GM18526 (cell line): Measurements from ENCODE around the gene ZNF487.

Experiments used
- POLR2A ChIP-seq: IDR thresholded peaks from 3 replicates; pipeline ENCODE4 v1.6.1; 2011; ENCODE audit not compliant: insufficient read length; ENCODE audit errors: extremely low read depth

The ZNF487 gene

DNA sequence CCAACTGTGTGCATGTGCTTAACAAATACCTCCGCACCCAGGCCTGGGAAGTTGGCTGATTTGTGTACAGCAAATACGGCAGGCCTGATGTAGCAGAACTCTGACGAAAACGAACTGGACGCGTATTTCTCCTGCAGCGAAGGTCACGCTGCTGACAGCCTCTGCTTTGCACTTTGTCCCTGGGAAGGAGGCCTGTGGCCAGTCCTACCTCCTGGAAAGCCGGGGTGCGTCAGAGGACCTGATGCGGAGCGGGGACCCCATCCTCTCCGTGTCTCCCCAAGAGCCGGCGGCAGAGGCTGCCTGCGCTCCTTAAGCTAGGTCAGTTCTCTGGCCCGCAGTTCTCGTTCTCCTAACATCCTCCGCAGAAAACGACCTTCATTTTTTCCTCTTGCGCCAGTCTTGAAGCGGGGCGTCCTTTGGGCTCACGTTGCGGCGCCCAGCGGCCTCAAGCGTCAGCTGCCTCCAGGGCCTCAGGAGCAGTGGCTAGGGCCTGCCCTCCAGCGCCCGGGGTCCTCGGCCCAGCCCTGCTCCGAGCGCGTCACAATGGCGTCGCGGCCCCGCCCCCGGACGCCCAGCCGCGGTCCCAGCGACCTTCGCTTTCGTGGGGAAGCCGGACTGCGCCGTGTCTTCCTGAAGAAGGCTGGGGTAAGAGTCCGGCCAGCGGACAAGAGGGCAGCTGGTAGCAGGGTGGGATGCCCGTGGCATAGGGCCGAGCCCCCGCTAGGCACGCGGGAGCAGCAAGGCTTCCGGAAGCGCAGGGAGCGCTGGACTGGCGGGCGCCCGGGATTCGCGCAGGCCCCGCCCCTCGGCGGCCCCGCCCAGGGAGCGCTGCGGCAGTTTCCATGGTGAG is at the start of gene ZNF487:
Gene ZNF487, plus strand, starts transcription at position 821 of the 850 bp plus-strand sequence. CDS start 38,703 bp downstream, outside the sequence.
- TF ChIP-seq POLR2A: peak; percentile 66

DNA sequence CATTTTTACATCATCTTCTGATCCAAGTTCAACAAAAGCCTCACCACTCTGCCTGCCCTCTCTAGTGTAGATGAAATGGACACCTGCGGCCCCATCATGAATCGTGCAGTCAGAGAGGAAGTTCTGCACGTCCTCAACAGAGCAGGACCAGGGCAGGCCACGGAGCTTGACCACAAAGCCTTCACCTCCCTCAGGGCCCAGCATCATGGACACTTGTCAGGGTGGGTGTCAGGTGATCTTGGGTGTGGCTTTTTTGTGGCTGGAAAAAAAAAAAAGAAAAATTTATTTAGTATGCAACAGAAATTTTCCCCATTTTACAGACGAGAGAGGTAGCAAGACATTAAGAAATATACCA is 49.3 kb upstream of the ZNF487 start:
- no peak for TF ChIP-seq POLR2A

DNA sequence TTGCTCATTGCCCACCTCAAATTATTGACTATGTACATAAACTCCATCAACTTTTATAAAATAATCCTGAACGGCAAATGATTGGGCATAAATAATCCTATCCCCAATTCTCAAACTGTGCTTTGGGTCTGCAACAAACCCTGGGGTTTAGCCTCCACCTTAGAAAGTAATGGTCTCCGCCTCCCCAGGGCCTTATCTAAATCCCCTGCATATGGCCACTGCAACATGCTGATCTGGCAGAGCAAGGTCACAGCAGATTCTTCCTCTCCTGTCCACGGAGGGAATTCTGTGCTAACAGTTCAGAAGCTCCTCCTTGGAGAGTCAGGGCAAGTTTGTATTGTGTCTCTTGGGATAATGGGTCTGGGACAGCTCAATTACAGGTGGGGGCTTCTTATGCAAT is 47.0 kb upstream of the ZNF487 start:
- no peak for TF ChIP-seq POLR2A

DNA sequence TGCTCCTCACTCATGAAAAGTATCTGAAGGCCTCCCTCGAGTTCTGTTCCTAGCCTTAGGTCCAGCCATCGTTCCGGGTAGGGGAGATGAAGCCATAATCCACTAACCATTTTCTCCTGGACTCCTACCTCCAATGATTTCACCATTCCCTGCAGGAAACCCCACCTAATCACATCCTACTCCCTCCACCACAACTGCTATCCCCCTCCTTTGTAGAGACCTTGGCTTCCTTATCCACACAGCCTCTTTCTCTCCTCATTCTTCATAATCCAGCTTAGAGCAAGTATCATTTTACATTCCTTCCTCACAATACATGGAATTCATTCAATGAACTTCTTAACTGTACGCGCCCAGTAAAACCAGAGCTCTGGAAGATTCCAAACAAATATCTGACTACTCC is 46.6 kb upstream of the ZNF487 start:
- TF ChIP-seq POLR2A: no peak

DNA sequence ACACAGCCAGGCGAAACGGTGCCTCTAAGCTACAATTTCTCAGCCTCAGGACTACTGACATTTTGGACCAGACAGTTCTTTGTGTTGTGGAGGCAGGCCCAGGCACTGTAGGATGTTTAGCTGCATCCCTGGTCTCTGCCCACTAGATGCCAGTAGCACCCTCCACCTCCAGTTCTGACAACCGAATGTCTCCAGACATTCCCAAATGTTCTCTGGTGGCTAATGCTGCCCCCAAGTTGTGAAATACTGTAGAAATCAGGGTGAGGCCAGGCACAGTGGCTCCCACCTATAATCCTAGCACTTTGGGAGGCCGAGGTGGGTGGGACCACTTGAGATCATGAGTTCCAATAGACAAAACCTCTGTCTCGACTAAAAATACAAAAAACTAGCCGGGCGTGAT is 46.2 kb upstream of the ZNF487 start:
- peak; percentile 6 for TF ChIP-seq POLR2A

DNA sequence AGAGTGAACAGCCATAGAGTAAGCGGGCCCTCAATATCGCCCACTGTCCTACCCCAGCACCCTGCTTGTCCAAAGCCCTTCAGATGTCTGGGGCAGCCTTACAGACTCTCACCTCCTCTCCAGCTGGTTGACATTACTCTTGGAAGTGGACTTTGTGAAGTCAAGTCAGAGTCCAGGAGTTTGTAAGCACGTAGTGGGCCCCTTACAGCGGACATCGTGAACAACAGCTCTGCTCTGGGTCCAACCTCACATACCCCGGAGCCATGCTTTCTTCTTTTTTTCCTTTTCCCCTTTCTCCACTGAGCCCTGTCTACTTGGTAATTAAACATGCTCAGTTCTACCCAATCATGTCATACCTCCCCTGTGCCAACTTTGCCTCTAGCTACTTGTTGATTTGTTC is 45.4 kb upstream of the ZNF487 start:
- no peak for TF ChIP-seq POLR2A

DNA sequence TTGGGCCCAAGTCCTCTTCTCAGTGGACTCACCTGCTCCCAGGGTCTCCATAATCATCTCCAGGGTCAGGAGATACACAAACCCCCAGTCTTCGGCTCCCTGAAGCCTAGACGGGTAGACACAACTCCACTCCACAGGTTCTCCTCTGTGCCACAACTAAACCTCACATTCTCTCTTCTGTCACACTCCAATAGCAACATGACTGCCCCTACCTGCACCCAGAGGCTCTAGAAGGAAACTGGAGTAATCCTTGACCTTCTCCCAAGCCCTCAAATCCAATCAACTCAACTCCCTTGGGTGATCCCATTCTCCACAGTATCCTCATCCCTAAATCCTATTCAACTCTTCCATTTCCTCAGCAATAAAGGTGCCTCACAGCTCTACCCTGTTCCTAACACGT is 44.2 kb upstream of the ZNF487 start:
- no peak for TF ChIP-seq POLR2A

DNA sequence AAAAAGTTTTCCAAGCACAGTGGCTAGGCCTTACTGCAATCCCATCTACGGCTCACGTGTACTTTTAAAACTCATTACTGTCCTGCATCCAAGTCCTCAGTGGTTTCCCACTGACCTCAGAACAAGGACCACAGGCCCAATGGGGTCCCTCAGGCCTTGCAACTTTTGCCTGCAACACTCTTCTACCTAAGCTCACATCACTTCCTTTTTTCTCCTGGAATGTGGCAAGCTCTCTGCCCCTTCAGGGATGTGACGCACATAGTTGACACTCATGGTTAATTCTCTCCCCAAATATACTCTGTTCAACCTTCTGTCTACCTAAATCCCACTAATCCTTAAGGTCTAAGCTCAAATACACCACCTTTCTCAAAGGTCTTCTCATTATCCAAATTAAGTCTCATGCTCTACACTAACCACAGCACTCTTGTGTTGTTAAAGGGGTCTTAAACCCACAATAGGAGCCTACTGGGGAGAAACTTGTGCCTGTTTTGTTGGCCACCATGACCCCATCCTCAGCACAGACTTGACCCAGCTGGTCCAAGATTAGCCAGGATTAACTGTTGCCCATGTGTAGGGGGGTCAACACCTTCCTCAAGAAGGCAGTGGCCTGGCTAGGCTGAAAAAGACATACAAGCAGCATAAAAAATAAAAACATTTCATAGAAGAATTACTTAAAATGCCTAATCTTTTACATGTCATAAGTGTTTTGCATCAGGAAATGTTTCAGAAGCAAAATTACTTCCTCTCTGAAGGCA is 43.1 kb upstream of the ZNF487 start:
- no peak for TF ChIP-seq POLR2A

DNA sequence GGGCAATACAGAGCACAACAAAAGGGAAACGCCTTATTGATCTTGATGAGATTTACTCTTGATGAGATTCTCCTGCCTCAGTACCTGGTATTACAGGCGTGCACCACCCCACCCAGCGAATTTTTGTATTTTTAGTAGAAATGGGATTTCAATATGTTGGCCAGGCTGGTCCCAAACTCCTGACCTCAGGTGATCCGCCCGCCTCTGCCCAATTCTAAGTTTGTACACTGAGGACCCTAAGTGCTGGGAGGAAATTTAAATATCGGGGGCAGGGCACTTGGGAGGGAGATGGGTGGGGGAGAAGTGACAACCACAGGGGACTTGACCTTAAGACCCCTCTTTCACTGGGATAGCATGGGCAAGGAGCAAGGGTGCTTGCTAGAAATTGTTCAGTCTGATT is 42.0 kb upstream of the ZNF487 start:
- no peak for TF ChIP-seq POLR2A

DNA sequence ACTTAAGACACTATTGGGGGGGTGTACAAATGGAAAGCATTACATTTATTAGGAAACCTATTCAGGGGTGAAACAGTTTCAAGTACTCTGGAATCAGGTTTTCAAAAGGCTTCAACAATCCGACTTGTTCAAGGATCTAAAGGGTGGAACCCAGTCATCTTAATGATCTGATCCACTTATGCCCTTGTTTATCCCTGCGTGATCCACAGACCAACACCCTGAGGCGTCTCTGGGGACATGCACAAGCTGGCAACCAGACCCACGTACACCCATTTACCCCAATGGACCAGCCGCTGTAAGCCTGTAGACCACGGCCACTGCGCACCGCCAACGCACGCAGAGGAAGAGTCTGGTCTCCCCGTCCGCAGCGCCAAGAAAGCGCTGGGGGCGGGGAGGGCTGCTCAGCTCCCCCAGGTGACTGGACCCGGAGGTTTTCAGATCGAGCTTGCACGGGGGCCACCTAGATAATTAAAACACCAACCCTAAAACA is 41.3 kb upstream of the ZNF487 start:
- no peak for TF ChIP-seq POLR2A

DNA sequence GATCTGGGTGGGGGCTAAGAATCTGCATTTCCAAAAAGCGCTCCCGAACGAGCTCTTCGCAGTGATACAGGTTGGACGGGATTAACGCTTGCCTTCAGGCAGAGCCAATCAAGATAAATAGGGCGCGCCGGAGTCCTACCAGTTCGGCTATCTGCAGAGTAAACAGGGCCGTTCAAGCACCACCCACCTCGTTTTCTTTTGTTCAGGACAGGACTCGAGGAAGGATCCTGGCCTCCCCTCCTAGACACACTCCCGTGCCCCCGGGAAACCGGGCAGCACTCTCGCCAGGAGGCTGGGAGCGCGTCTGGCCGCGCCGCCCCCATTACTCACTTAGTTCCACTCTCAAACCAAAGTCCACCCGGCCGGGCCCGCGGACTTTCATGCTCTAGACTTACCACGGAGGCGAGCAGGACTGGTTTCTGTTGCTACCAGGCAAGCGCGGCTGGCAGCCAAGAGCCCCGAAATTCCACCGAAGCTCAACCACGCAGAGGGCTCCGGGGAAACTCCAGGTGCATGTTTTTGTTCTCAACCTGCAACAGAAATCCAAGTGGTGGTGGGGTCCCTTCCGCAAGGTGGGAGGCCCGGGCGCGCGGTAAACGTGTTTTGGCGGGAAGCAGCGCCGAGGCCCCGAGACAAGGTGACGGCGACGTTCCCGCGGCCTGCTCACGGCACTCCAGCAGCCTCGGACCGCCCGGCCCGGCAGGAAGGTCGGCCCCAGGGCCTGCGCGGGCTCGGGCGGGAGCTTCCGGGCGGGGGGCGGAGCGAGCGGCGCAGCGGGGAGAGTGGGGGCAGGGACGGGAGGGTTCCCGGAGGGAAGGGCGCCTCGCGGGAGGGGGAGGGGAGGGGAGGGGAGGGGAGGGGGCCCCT is 40.6 kb upstream of the ZNF487 start:
- TF ChIP-seq POLR2A: no peak

DNA sequence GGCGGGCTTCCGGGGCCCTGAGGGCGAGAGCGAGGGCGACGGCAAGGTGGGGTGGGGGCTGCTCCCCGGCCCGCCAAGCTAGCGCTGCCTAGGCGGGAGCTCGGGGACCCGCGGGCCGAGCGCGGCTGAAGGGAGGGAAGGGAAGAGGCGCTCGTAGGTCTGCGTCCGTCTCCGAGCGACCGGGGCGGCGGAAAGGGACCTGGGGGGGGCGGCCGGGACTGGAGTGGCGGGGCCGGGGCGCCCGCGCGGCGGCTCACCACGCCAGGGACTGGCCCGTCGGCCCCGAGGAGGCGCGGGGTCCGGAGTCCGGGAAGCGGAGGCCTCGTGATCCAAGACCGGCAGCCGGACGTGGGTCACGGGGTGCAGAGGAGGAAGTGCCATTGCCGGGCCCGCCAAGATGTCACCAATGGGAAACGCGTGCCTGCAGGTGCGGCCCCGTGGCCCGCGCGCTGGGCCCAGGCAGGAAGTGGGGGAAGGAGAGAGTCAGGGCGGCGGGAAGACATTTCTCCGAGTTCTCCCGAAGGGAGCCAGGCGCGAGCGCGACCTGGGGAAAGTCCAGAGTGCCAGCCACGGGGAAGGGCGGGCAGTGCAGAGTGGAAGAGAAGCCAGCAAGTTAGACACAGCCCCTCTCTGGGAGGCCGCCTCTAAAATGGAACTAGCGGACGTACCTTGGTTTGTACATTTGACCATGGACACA is 39.8 kb upstream of the ZNF487 start:
- TF ChIP-seq POLR2A: peak; percentile 71

DNA sequence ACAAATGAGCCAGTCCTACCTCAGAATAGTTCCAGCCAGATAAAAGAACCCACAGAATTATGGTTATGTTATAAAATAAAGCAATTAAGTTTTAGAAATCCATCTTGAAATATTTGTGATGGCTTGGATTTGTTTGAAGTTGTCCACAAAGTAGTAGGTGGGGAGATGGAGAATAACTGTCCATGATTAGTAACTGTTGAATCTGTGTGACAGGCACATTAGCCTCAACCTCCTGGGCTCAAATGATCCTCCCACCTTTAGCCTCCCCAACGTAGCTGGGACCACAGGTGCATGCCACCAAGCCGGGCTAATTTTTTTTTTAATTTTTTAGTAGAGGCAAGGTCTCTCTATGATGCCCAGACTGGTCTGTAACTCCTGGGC is 38.0 kb upstream of the ZNF487 start:
- TF ChIP-seq POLR2A: no peak
